T-helper 17 cell (primary cell): ENCODE data around the gene SPATA9. TPM values are rescaled to one million over a fixed set of nuclear protein-coding genes. Genes with fewer than 3 reads are reported as not detected.

Source experiments
- total RNA-seq, 4 donors: library from RNA in 2 of 4; stranded (reverse) in 2 of 4; gene quantifications; one replicate each; pipeline ENCODE4 v1.2.3 and lab custom pipeline; 2022 to 2026

The SPATA9 gene
- total RNA-seq, 2 donors from 2014 or later, result not detected

Other genes with a start within 250 kb of the SPATA9 start
- gene SKIC3, start 128.0 kb downstream of the SPATA9 start, total RNA-seq, result 10 to 100 TPM; 78.2 to 90.2 TPM
- 1 to 10 TPM; 4.7 to 4.8 TPM for gene ARSK, start 127.9 kb downstream of the SPATA9 start, total RNA-seq
- 1 to 10 TPM; 1.8 to 2.5 TPM for gene GPR150, start 62.9 kb downstream of the SPATA9 start, total RNA-seq
- 1 to 10 TPM; 2.8 to 2.9 TPM for gene RFESD, start 36.2 kb downstream of the SPATA9 start, total RNA-seq
- gene RHOBTB3, start 48.3 kb upstream of the SPATA9 start, total RNA-seq, result 1 to 10 TPM in 1 of 2 donors, under 1 TPM in 1; 0.92 to 2.5 TPM
- 10 to 100 TPM; 32.0 to 51.9 TPM for gene GLRX, start 139.7 kb upstream of the SPATA9 start, total RNA-seq